ENCODE measurements around the gene TLE7.

- TF ChIP-seq POLR2A (IDR thresholded peaks at IDR 0.05; ENCODE audit: low read depth, low read length) (no peak), POLR2AphosphoS5 (IDR thresholded peaks at IDR 0.05; ENCODE audit: low read depth, low read length) (no peak)
Observed at GRCh38 chr16:71426880-71427615, 14.8 kb downstream of the TLE7 start.
